Left lung (tissue), 10 donors: Measurements from ENCODE around the gene IMPA2. TPM values are rescaled to one million over a fixed set of nuclear protein-coding genes. Genes with fewer than 3 reads are reported as not detected.
A peak's percentile ranks its signal among the peaks of the same experiment; 100 is the strongest.
"Not testable (repeated sequence)": the region's sequence is repeated elsewhere in the genome, so short reads cannot be mapped to it uniquely, and the experiment has no call there.

Source experiments
- ATAC-seq: fragments of 200-7000 bp; cut with Tn5 transposase; one replicate; pipeline ENCODE4 v1.9.1; 2020; ENCODE audit warnings: moderate library complexity
- DNase-seq, 4 donors: peaks; one replicate each; pipeline ENCODE4 v3.0.0-alpha.2; 2013 to 2020
- H3K27ac ChIP-seq, 2 donors: fragments of 200-600 bp; sonication (generic) in 1 of 2; one replicate each; pipeline versions ENCODE4 v1.5.0 to v1.8.0; 2020 to 2021
- H3K27me3 ChIP-seq, 2 donors: fragments of 200-600 bp; sonication (generic) in 1 of 2; one replicate each; pipeline versions ENCODE4 v1.5.0 to v1.8.0; 2020 to 2021
- H3K36me3 ChIP-seq, 2 donors: fragments of 200-600 bp; sonication (generic) in 1 of 2; one replicate each; pipeline versions ENCODE4 v1.5.0 to v1.8.0; 2020 to 2021
- H3K4me1 ChIP-seq, 2 donors: fragments of 200-600 bp; one replicate each; pipeline ENCODE4 v1.8.0; 2021
- H3K4me3 ChIP-seq, 2 donors: fragments of 200-600 bp; sonication (generic) in 1 of 2; one replicate each; pipeline versions ENCODE4 v1.5.0 to v1.8.0; 2020 to 2021; ENCODE audit warnings: mild to moderate bottlenecking in 1 of 2
- H3K9me3 ChIP-seq, 2 donors: fragments of 200-600 bp; sonication (generic) in 1 of 2; one replicate each; pipeline versions ENCODE4 v1.5.0 to v1.8.0; 2020 to 2021
- intact Hi-C, 2 donors: fragments of 100-400 bp; cut with DNase I; formaldehyde crosslinking; loops; one replicate each; pipeline versions ENCODE4 v1.11.2 to v1.14.2; 2022
- polyA plus RNA-seq, 6 donors: library from polyadenylated mRNA; unstranded; fragments of 120-200 nt; gene quantifications; one replicate each; pipeline ENCODE4 v1.2.1, GENCODE V29; 2013; ENCODE audit not compliant: insufficient read length in 6 of 6
- total RNA-seq, 2 donors: library from RNA; stranded (reverse); fragmentation: NEBNext Ultra II Directional; extraction: Animal tissue kit (Norgen Biotek cat#: 25700); gene quantifications; one replicate each; pipeline ENCODE4 v1.2.1, GENCODE V29; 2021
- TF ChIP-seq, protein P1 (sequence below), 2 donors: fragments of 200-600 bp; sonication (generic) in 1 of 2; IDR thresholded peaks; one replicate each; pipeline versions ENCODE4 v1.5.0 to v1.8.0; 2021; ENCODE audit warnings: antibody characterized with exemption in 2 of 2
- donor health status: DM: no; HTN: yes; CAD: no.
- donor health status: DM: no; HTN: no; CAD: no.

IMPA2 gene
- total and polyA plus RNA-seq, 8 donors, result 62.2 to 93.4 (median 82.2) TPM

DNA sequence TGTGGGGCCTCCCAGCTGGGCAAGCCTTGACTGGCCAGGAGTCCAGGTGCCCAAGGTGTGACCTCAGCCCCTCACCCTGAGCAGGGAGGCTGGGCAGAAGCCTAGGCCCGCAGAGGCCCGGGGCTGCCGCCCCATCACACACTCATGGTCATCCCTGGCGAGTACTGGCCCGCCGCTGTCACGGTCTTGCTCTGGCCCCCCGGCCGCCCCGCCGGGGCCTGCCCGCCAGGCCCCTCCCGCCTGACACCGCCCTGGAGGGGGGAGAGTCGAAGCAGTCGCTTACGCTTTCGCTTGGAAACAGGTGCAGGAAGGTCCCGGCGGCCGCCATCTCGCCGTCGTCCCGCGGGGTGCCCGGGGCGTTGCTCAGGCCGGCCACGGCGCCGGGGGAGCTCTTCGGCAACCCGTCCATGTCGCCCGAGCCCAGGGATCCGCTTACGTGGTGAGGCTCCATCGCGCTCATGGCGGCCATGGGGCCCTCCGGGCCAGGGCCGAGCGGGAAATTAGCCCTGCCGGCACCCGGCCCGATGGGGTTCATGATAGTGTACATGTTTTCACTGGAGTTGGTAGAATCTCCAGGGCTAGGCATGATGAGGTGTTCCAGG lies 85.7 kb downstream of the IMPA2 start:
- H3K9me3 ChIP-seq, result no peaks in the 10 kb centered on the region
- TF ChIP-seq, protein P1, sequence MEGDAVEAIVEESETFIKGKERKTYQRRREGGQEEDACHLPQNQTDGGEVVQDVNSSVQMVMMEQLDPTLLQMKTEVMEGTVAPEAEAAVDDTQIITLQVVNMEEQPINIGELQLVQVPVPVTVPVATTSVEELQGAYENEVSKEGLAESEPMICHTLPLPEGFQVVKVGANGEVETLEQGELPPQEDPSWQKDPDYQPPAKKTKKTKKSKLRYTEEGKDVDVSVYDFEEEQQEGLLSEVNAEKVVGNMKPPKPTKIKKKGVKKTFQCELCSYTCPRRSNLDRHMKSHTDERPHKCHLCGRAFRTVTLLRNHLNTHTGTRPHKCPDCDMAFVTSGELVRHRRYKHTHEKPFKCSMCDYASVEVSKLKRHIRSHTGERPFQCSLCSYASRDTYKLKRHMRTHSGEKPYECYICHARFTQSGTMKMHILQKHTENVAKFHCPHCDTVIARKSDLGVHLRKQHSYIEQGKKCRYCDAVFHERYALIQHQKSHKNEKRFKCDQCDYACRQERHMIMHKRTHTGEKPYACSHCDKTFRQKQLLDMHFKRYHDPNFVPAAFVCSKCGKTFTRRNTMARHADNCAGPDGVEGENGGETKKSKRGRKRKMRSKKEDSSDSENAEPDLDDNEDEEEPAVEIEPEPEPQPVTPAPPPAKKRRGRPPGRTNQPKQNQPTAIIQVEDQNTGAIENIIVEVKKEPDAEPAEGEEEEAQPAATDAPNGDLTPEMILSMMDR (IDR thresholded peaks at IDR 0.05), result no peak
- no peak overlapping the region for H3K4me3 ChIP-seq
- no peaks in the 10 kb centered on the region for H3K36me3 ChIP-seq
- no peak overlapping the region for H3K27ac ChIP-seq
- DNase-seq, result peak in 1 of 4 donors; percentile 74
- H3K27me3 ChIP-seq, result no peaks in the 10 kb centered on the region
- H3K4me1 ChIP-seq, result no peaks in the 10 kb centered on the region
- no peak for ATAC-seq
- intact Hi-C loops, result no loop called here

DNA sequence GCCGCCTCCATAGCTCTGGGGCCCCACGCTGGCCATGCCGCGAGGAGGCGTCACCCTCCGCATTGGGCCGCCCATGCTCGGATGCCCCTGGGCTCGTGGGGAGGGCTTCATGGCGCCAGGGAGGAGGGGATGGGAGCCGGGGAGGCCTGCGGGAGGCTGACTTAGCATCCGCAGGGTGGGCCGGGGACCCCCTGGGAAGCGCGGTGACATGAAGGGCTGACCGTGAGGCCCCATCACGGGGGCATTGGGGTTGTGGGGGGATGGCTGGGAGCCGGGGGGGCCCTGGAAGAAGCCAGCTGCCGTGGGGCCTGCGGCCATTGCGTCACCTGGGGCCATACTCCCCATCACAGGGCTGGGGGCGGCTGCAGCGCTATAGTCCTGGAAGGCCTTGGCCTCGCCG lies 86.4 kb downstream of the IMPA2 start:
- TF ChIP-seq, protein P1 (IDR thresholded peaks at IDR 0.05), result no peak
- H3K27me3 ChIP-seq, result no peaks in the 10 kb centered on the region
- ATAC-seq (no peak), DNase-seq (peak in 1 of 4 donors; percentile 69)
- intact Hi-C loops, result no loop called here
- no peaks in the 10 kb centered on the region for H3K4me1 ChIP-seq
- no peak overlapping the region for H3K4me3 ChIP-seq
- H3K9me3 ChIP-seq, result no peaks in the 10 kb centered on the region
- no peak overlapping the region for H3K27ac ChIP-seq
- no peaks in the 10 kb centered on the region for H3K36me3 ChIP-seq

DNA sequence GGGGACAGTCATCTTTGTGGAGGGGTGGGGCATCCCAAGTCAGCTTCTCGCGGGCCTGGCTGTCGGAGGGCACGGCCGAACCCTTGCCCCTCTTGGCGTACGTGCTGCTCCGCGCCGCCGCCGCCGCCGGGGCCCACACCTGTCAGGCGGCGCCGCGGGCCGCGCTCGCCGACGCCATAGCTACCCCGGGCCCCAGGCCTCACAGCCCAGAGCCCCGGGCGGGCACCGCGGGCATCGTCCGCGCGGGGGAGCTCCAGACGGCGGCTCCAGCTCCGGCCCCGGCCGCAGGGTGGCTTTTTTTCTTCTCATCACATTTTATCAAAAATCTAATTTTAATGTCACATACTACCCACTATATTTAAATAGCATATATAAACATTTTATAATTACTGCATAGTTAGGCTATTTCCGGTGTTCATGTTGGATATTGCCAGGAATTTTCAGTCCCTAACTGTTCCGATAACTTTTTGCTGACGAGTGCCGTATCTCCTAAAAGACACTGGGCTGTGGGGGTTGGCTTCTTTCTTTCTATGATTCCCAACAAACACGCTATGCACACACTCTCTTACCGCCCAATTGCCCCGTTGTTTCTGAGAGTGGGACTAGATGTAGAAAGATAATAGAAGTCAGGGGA lies 87.1 kb downstream of the IMPA2 start:
- TF ChIP-seq, protein P1 (IDR thresholded peaks at IDR 0.05), result peak; percentile 17 to 24
- H3K4me3 ChIP-seq, H3K36me3 ChIP-seq, H3K4me1 ChIP-seq, intact Hi-C loops, H3K27me3 ChIP-seq, H3K9me3 ChIP-seq: not testable (repeated sequence)
- peak in 2 of 4 donors; percentile 16 to 78 for DNase-seq
- ATAC-seq, result peak; percentile 69
- H3K27ac ChIP-seq, result peak overlapping the region in 1 of 2 donors; percentile 26

DNA sequence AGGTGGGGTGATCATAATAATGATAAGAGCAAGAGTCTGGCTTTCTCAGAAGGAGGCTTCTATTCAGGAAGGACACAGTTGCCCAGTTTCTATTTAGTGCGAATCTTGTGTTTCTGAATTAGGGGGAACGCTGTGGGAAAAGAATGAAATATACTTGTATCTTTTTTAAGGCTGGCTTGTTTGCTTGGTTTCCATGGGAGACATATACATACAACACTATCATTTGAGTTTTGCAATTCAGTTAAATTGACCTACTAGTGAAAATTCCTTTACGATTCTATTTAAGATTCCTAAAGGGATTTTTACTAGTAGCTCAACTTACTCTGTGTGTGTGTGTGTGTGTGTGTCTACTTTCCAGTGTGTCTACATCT lies 87.6 kb downstream of the IMPA2 start:
- intact Hi-C loops, result no loop called here
- TF ChIP-seq, protein P1 (IDR thresholded peaks at IDR 0.05), result no peak
- Histone ChIP-seq H3K36me3 (no peaks in the 10 kb centered on the region), H3K9me3 (no peaks in the 10 kb centered on the region), H3K27me3 (no peaks in the 10 kb centered on the region), H3K4me1 (no peaks in the 10 kb centered on the region), H3K4me3 (no peak overlapping the region), H3K27ac (peak overlapping the region in 1 of 2 donors; percentile 26)
- ATAC-seq (no peak), DNase-seq (peak in 2 of 4 donors; percentile 55 to 63)

DNA sequence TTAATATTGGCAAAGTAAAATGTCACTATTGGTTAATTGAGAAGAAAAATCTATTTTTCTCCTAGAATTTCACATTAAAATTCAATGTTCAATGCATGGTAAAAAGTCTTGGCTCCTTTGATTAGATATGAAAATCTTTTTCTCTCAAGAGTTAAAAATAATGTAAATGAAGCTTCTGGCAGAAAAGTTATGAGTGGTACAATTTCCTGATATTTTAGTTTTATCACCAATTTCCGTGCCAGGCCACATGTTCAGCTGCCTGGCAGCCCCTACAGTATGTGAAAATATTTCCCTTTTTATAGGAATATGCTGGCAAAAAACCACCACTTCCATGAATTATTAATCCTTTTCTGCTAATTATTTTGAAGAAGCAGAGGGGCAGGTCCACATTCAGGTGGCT lies 89.8 kb downstream of the IMPA2 start:
- ATAC-seq, H3K36me3 ChIP-seq, H3K9me3 ChIP-seq, H3K27me3 ChIP-seq, H3K4me1 ChIP-seq, H3K27ac ChIP-seq, intact Hi-C loops, DNase-seq, H3K4me3 ChIP-seq: not testable (repeated sequence)
